HUES64 (cell line): ENCODE measurements around the gene POLR2E.
A peak's percentile ranks its signal among the peaks of the same experiment; 100 is the strongest.

Experiments
- H3K27ac ChIP-seq: 2 replicates; pipeline ENCODE4 v1.7.0; 2013; ENCODE audit warnings: low read depth, low read length, inconsistent platforms
- H3K27me3 ChIP-seq: 2 replicates; pipeline ENCODE4 v1.6.1; 2013; ENCODE audit warnings: mild to moderate bottlenecking, low read length; ENCODE audit not compliant: insufficient read depth
- H3K36me3 ChIP-seq: 2 replicates; pipeline ENCODE4 v1.6.1; 2013; ENCODE audit warnings: mild to moderate bottlenecking, low read length; ENCODE audit not compliant: insufficient read depth
- H3K4me1 ChIP-seq: 2 replicates; pipeline ENCODE4 v1.6.1; 2013; ENCODE audit warnings: mild to moderate bottlenecking, low read length, moderate library complexity; ENCODE audit not compliant: insufficient read depth
- H3K4me3 ChIP-seq: 2 replicates; pipeline ENCODE4 v1.5.1; 2013; ENCODE audit warnings: mild to moderate bottlenecking, low read length, moderate library complexity
- H3K9ac ChIP-seq: 2 replicates; pipeline ENCODE4 v1.6.1; 2013; ENCODE audit warnings: mild to moderate bottlenecking, low read depth, low read length
- H3K9me3 ChIP-seq: 2 replicates; pipeline ENCODE4 v1.6.1; 2013; ENCODE audit warnings: low read depth, low read length; ENCODE audit not compliant: insufficient read depth
- WGBS: fragments of 150-250, 120-280 bp; methylation state at CpG from one replicate; pipeline ENCODE4 v1.1.7; 2013; ENCODE audit warnings: missing lambda C conversion rate; 5-methylcytosine and 5-hydroxymethylcytosine counted together

Gene POLR2E

DNA sequence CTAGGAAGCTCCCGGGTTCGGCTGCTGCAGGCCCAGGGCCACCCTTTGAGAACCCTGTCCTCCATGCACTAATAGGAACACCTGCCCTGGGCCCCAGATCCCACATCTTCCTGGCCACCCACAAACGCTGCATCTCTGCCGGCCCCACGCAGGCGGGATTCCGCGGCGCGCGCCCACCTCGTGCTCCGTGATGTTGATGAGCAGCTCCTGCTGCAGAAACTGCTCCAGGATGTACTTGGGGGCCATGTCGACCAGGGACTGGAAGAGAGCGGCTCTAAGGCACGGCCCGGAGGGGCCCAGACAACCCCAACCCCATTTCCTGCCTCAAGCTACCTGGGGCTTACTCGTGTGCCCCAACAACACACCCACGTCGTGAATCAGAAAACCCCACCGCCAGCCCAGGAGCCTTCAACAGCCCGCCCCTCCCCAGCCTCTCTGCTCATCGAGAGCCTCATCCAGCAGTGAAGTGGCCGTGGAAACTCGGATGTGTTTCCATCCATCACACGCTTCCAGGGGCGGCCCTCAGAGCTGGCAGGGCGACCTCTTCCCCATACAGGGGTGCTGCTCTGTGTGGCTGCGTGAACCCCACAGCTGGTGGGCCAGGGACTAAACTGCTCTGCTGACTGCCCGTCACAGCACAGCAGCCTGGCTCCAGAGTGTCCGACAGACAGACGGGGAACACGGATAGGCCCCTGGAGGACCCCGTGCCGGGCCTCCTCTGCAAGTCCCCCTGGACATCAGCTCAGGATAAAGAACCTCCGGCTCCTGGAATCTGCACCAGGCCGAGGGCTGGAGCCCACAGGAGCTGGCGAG, 4.2 kb downstream of the POLR2E start:
- Histone ChIP-seq H3K36me3 (peaks cover 54% of the 10 kb centered on the region), H3K9me3 (no peaks in the 10 kb centered on the region), H3K9ac (no peak overlapping the region), H3K27ac (no peak overlapping the region), H3K4me1 (no peaks in the 10 kb centered on the region; the same call in 1 of the 2 replicates), H3K4me3 (no peak overlapping the region), H3K27me3 (no peaks in the 10 kb centered on the region)
- 97% methylated on average over 38 of the region's 38 CpGs for WGBS

- H3K9me3 ChIP-seq: no peaks in the 10 kb centered on the region
- no peak overlapping the region for H3K9ac ChIP-seq
- H3K27me3 ChIP-seq: no peaks in the 10 kb centered on the region
- H3K4me1 ChIP-seq: no peaks in the 10 kb centered on the region; the same call in 1 of the 2 replicates
- 96% methylated on average over 22 of the region's 22 CpGs for WGBS
- H3K36me3 ChIP-seq: peaks cover 62% of the 10 kb centered on the region
- H3K4me3 ChIP-seq: no peak overlapping the region
- H3K27ac ChIP-seq: no peak overlapping the region
These were observed 5.3 kb downstream of the POLR2E start for GRCh38 chr19:1089891-1090290.

GRCh38 chr19:1089126-1089771, 5.9 kb downstream of the POLR2E start:
- H3K36me3 ChIP-seq: peaks cover 67% of the 10 kb centered on the region
- H3K4me3 ChIP-seq: no peak overlapping the region
- no peaks in the 10 kb centered on the region for H3K9me3 ChIP-seq
- WGBS: 96% methylated on average over 32 of the region's 32 CpGs
- H3K27me3 ChIP-seq: no peaks in the 10 kb centered on the region
- no peak overlapping the region for H3K27ac ChIP-seq
- H3K4me1 ChIP-seq: no peaks in the 10 kb centered on the region; the same call in 1 of the 2 replicates
- H3K9ac ChIP-seq: no peak overlapping the region

DNA sequence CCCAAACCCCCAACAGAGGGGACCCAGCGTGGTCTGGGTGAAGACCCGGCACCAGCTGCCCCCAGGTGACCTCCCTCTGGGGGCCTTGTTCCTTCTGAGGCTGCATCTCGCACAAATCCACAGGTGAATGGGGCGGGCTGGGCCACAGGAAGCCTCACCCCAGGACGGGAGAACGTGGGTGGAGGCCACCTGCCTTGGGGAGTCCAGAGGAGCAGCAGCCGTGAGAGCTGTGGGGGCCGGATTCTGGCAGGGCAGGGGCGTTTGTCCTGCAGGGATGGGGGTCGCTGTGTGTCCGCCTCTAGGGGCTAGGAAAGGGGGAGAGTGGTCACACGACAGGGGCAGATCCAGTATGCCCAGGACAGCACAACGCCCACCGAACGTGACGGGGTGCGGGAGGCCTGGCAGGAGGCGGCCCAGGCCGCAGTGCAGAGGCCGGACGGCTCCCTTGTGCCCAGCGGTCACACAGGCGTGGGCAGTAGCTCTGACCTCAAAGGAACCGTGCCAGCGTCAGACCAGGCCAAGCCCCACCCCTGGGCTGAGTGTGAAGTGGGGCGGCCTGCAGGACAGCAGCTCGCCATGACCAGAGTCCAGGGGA, 6.7 kb downstream of the POLR2E start:
- WGBS: 95% methylated on average over 27 of the region's 27 CpGs
- Histone ChIP-seq H3K27ac (no peak overlapping the region; the same call in 1 of the 2 replicates), H3K27me3 (no peaks in the 10 kb centered on the region), H3K36me3 (peaks cover 70% of the 10 kb centered on the region), H3K4me1 (no peaks in the 10 kb centered on the region), H3K9me3 (no peaks in the 10 kb centered on the region), H3K4me3 (no peak overlapping the region), H3K9ac (no peak overlapping the region)

GRCh38 chr19:1087813-1088415, 7.3 kb downstream of the POLR2E start:
- no peaks in the 10 kb centered on the region for H3K9me3 ChIP-seq
- H3K9ac ChIP-seq: no peak overlapping the region
- no peaks in the 10 kb centered on the region for H3K4me1 ChIP-seq
- H3K27me3 ChIP-seq: no peaks in the 10 kb centered on the region
- no peak overlapping the region for H3K4me3 ChIP-seq
- WGBS: 91% methylated on average over 27 of the region's 27 CpGs
- no peak overlapping the region; the same call in 1 of the 2 replicates for H3K27ac ChIP-seq
- H3K36me3 ChIP-seq: peaks cover 70% of the 10 kb centered on the region

DNA sequence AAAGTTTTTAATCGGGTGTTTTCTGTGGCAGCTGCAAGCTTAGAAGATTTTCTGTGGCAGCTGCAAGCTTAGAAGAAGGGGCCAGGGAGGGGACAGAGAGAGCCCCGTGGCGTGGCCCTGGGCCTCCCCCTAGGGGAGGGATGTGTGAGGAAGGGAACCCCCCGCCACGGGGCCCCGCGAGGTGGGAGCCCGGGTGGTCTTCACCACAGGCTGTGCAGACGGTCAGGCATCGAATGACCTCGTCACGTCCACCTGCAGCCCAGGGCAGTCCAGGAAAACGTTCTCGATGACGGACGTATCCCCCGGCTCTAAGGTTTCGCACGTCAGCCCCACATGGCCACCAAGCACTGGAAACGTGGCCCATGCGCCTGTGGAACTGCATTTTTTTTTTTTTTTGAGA, 8.6 kb downstream of the POLR2E start:
- no peak overlapping the region for H3K27ac ChIP-seq
- 90% methylated on average over 21 of the region's 21 CpGs for WGBS
- H3K9ac ChIP-seq: no peak overlapping the region

DNA sequence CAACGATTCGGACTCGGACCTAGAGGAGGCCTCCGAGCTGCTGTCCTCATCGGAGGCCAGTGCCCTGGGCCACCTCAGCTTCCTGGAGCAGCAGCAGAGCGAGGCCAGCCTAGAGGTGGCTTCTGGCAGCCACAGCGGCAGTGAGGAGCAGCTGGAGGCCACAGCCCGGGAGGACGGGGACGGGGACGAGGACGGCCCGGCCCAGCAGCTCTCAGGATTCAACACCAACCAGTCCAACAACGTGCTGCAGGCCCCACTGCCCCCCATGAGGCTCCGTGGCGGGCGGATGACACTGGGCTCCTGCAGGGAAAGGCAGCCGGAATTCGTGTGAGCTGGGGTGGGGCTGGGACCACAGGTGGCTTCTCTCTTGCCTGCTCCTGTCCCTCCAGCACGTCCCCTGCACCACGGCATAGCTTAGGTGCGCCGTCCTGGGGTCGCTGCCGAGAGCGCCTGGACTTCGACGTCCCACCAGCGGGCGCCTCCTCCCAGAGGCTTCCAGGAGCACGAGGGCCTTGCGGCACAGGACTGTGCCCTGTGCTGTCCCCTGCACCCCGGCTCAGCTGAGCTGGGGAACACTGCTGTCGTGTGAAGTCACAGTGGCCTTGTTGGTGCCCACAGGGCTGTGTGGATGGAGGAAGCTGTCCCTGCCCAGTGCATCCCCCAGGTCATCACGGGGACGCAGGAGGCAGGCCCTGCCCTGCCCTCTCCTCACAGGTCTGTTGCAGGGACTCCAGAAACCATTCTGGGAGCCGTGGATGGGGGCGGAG, 9.3 kb downstream of the POLR2E start:
- peak overlapping the region; percentile 36; the same call in 1 of the 2 replicates for H3K9ac ChIP-seq
- H3K27ac ChIP-seq: no peak overlapping the region
- 90% methylated on average over 38 of the region's 38 CpGs for WGBS

More for the DNA sequence above, 8.6 kb downstream of the POLR2E start:
- Histone ChIP-seq H3K27me3 (no peaks in the 10 kb centered on the region), H3K4me3 (no peak overlapping the region), H3K4me1 (no peaks in the 10 kb centered on the region), H3K36me3 (peaks cover 60% of the 10 kb centered on the region), H3K9me3 (no peaks in the 10 kb centered on the region)

DNA sequence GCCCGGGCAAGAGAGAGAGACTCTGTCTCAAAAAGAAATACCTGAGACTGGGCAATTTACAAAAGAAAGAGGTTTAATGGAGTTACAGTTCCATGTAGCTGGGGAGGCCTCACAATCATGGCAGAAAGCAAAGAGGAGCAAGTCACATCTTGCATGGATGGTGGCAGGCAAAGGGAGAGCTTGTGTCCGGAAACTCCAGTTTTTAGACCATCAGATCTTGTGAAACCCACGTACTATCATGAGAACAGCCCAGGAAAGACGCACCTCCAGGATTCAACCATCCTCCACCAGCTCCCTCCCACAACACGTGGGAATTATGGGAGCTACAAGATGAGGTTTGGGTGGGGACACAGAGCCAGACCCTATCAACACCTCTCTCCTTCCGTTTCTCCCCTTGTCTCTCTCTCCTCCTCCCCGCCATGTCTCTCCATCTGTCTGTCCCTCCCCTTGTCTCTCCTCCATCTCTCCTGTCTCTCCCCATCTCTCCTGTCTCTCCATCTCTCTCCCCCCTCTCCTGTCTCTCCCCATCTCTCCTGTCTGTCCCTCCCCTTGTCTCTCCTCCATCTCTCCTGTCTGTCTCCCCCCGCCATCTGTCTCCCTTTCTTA, 10.0 kb downstream of the POLR2E start:
- H3K9ac ChIP-seq: no peak overlapping the region
- no peak overlapping the region for H3K27ac ChIP-seq
- H3K4me3 ChIP-seq: no peak overlapping the region
- H3K36me3 ChIP-seq: peaks cover 58% of the 10 kb centered on the region
- no peaks in the 10 kb centered on the region for H3K4me1 ChIP-seq
- no peaks in the 10 kb centered on the region for H3K9me3 ChIP-seq
- WGBS: 86% methylated on average over 7 of the region's 8 CpGs
- no peaks in the 10 kb centered on the region for H3K27me3 ChIP-seq

More for the DNA sequence above, 9.3 kb downstream of the POLR2E start:
- Histone ChIP-seq H3K27me3 (no peaks in the 10 kb centered on the region), H3K9me3 (no peaks in the 10 kb centered on the region), H3K36me3 (peaks cover 55% of the 10 kb centered on the region), H3K4me3 (no peak overlapping the region), H3K4me1 (no peaks in the 10 kb centered on the region)

GRCh38 chr19:1084024-1084868, 10.9 kb downstream of the POLR2E start:
- H3K9ac ChIP-seq: no peak overlapping the region
- WGBS: 94% methylated on average over 43 of the region's 43 CpGs
- H3K36me3 ChIP-seq: peaks cover 61% of the 10 kb centered on the region

More at GRCh38 chr19:1084024-1084868, 10.9 kb downstream of the POLR2E start:
- Histone ChIP-seq H3K4me1 (no peaks in the 10 kb centered on the region), H3K27me3 (no peaks in the 10 kb centered on the region), H3K4me3 (no peak overlapping the region), H3K27ac (no peak overlapping the region), H3K9me3 (no peaks in the 10 kb centered on the region)
